GM12873 (cell line): Measurements from ENCODE around the gene EDIL3.

Experiments used
- CTCF ChIP-seq: IDR thresholded peaks from 2 replicates; pipeline ENCODE4 v1.5.1; 2012; ENCODE audit warnings: low read depth, mild to moderate bottlenecking, moderate library complexity, low read length, control low read depth; ENCODE audit not compliant: insufficient read depth; ENCODE audit errors: missing control alignments

EDIL3 gene

GRCh38 chr5:84202136-84202535 lies 182.5 kb downstream of the EDIL3 start:
- TF ChIP-seq CTCF = no peak

- TF ChIP-seq CTCF = no peak
Observed at GRCh38 chr5:84197538-84197937, 187.1 kb downstream of the EDIL3 start.

- no peak for TF ChIP-seq CTCF
Observed at GRCh38 chr5:84191281-84191680, 193.4 kb downstream of the EDIL3 start.

DNA sequence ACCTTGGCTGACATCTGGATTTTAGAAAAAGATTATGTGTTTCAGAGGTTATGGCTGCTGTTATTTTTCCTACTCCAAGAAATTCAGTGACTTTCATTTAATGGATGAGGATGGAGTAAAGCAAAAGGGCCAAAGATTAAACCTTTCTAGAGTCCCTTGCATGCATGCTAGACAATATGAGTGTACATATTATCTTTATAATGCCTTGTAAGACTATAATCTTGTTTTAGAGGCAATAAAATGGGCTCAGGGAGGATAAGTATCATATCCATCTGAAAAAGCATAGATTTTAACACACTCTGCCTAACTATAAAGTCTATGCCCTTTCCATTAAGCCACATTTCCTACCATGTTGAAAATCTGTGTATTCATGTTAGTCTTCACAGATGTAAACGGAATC lies 199.8 kb downstream of the EDIL3 start:
- no peak for TF ChIP-seq CTCF

- TF ChIP-seq CTCF = no peak
Observed at GRCh38 chr5:84181093-84181492, 203.6 kb downstream of the EDIL3 start.

GRCh38 chr5:84168841-84169240 lies 215.8 kb downstream of the EDIL3 start:
- TF ChIP-seq CTCF = no peak

DNA sequence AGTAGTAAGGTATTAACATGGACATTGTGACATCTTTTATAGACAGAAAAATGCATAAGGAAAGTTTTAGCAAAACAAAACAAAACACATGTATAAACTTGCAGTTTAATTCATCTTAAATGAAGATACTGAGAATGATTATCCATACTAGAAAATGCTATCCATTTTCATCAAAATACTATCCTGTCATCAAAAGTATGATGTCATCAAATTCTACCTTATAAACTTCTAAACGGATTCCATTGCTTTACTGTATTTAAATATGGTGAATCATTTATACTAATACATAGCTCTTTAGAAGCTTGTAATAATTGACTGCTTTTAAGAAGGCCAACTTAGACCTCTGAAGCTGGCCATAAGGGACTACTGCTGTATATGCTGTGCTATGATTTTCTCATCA lies 221.0 kb downstream of the EDIL3 start:
- no peak for TF ChIP-seq CTCF
